ENCODE measurements around the gene PLPPR1. TPM values are rescaled to one million over a fixed set of nuclear protein-coding genes. Genes with fewer than 3 reads are reported as not detected.

Gene PLPPR1
- total RNA-seq, 4 donors from 2014 or later, result 0.60 to 0.68 TPM; not detected in 2

GRCh38 chr9:101220341-101220740 is 191.8 kb downstream of the PLPPR1 start:
- H3K27ac ChIP-seq, result no peak overlapping the region
- no peaks in the 10 kb centered on the region for H3K9me3 ChIP-seq
- intact Hi-C loops (cut with DNase I; ENCODE audit: low total_unique reads) (no loop called here), in situ Hi-C loops (cut with MboI; ENCODE audit: low pct_ligation_motif_present in 1 of 4, low pct_unique_long_range_greater_than_20kb in 1 of 4, low sequenced_read_pairs in 3 of 4) (no loop called here)
- H3K27me3 ChIP-seq, result no peaks in the 10 kb centered on the region
- H3K4me1 ChIP-seq, result no peaks in the 10 kb centered on the region
- TF ChIP-seq POLR2A (IDR thresholded peaks at IDR 0.05) (no peak), EP300 (IDR thresholded peaks at IDR 0.05; ENCODE audit: low read depth) (no peak), POLR2AphosphoS5 (IDR thresholded peaks at IDR 0.05) (no peak), CTCF (IDR thresholded peaks at IDR 0.05) (no peak)
- H3K36me3 ChIP-seq, result no peaks in the 10 kb centered on the region
- no peak for DNase-seq
- no peak overlapping the region for H3K4me3 ChIP-seq

- in situ Hi-C loops (cut with MboI; ENCODE audit: low pct_ligation_motif_present in 1 of 4, low pct_unique_long_range_greater_than_20kb in 1 of 4, low sequenced_read_pairs in 3 of 4), result no loop called here
- Histone ChIP-seq H3K27ac (no peak overlapping the region), H3K27me3 (no peaks in the 10 kb centered on the region), H3K9me3 (no peaks in the 10 kb centered on the region), H3K36me3 (no peaks in the 10 kb centered on the region), H3K4me1 (no peaks in the 10 kb centered on the region), H3K4me3 (no peak overlapping the region)
- 76% methylated on average over 4 of the region's 4 CpGs; no CpG with 5 or more reads in 1 of the 2 donors for WGBS, 2 donors (ENCODE audit: low coverage in 1 of 2)
- intact Hi-C loops (cut with DNase I; ENCODE audit: low total_unique reads), result no loop called here
- TF ChIP-seq CTCF (IDR thresholded peaks at IDR 0.05), result no peak
- TF ChIP-seq EP300 (IDR thresholded peaks at IDR 0.05; ENCODE audit: low read depth), result no peak
- no peak for TF ChIP-seq POLR2A (IDR thresholded peaks at IDR 0.05)
- TF ChIP-seq POLR2AphosphoS5 (IDR thresholded peaks at IDR 0.05), result no peak
- DNase-seq, result no peak
Measured at GRCh38 chr9:101225271-101225670, 196.7 kb downstream of the PLPPR1 start.

GRCh38 chr9:101226161-101226560 is 197.6 kb downstream of the PLPPR1 start:
- in situ Hi-C loops (cut with MboI; ENCODE audit: low pct_ligation_motif_present in 1 of 4, low pct_unique_long_range_greater_than_20kb in 1 of 4, low sequenced_read_pairs in 3 of 4) (no loop called here), intact Hi-C loops (cut with DNase I; ENCODE audit: low total_unique reads) (no loop called here)
- Histone ChIP-seq H3K4me3 (no peak overlapping the region), H3K27ac (no peak overlapping the region), H3K4me1 (no peaks in the 10 kb centered on the region), H3K9me3 (no peaks in the 10 kb centered on the region), H3K27me3 (no peaks in the 10 kb centered on the region), H3K36me3 (no peaks in the 10 kb centered on the region)
- no peak for DNase-seq
- TF ChIP-seq EP300 (IDR thresholded peaks at IDR 0.05; ENCODE audit: low read depth) (no peak), POLR2AphosphoS5 (IDR thresholded peaks at IDR 0.05) (no peak), CTCF (IDR thresholded peaks at IDR 0.05) (no peak), POLR2A (IDR thresholded peaks at IDR 0.05) (no peak)

GRCh38 chr9:101226803-101227202 is 198.3 kb downstream of the PLPPR1 start:
- no peak overlapping the region for H3K27ac ChIP-seq
- peaks cover 0 to 6% (median 0%) of the 10 kb centered on the region in 4 donors for H3K4me1 ChIP-seq
- 68 to 100% methylated on average over 1 to 3 of the region's 3 CpGs for WGBS, 2 donors (ENCODE audit: low coverage in 1 of 2)
- H3K36me3 ChIP-seq, result no peaks in the 10 kb centered on the region
- no peak for TF ChIP-seq POLR2A (IDR thresholded peaks at IDR 0.05)
- TF ChIP-seq EP300 (IDR thresholded peaks at IDR 0.05; ENCODE audit: low read depth), result no peak
- TF ChIP-seq POLR2AphosphoS5 (IDR thresholded peaks at IDR 0.05), result no peak
- TF ChIP-seq CTCF (IDR thresholded peaks at IDR 0.05), result no peak
- no peak overlapping the region for H3K4me3 ChIP-seq
- H3K9me3 ChIP-seq, result no peaks in the 10 kb centered on the region
- H3K27me3 ChIP-seq, result no peaks in the 10 kb centered on the region
- intact Hi-C loops (cut with DNase I; ENCODE audit: low total_unique reads) (no loop called here), in situ Hi-C loops (cut with MboI; ENCODE audit: low pct_ligation_motif_present in 1 of 4, low pct_unique_long_range_greater_than_20kb in 1 of 4, low sequenced_read_pairs in 3 of 4) (no loop called here)
- no peak for DNase-seq

Data from transverse colon (tissue), 4 donors.